ENCODE results near the gene HHIPL2.
"Not testable (repeated sequence)": the region's sequence is repeated elsewhere in the genome, so short reads cannot be mapped to it uniquely, and the experiment has no call there.

HHIPL2 gene

DNA sequence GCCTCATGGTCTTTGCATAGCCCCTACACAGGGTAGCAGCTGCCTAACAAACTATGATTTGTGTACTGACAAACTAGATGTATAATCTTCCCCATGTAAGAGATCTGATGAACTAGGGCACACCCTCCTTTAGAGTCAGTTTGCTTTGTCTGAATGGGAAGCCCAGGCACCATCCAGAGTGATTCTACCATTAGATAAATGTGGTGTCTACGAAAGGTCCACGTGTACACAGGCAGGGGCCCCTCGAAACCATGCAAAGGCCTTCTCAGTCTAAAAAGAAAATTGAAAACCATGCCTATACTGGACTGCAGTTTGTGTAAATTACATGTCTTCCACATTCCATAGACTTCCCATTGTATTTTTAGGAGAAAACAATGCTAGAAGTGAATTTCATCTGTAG, 18.7 kb downstream of the HHIPL2 start:
- H3K36me3 ChIP-seq (ENCODE audit: insufficient read depth, low read length), result no peaks in the 10 kb centered on the region
- H2AFZ ChIP-seq (ENCODE audit: low read depth, low read length), result no peak overlapping the region
- no peak overlapping the region for H3K4me3 ChIP-seq (ENCODE audit: low read length)
- peaks cover 8% of the 10 kb centered on the region for H3K27me3 ChIP-seq (ENCODE audit: insufficient read depth, low read length)
- H3K4me1 ChIP-seq (ENCODE audit: insufficient read depth, low read length), result no peaks in the 10 kb centered on the region
- H3K9me3 ChIP-seq (ENCODE audit: low read length), result no peaks in the 10 kb centered on the region

- Histone ChIP-seq H3K4me3 (ENCODE audit: low read length) (no peak overlapping the region), H2AFZ (ENCODE audit: low read depth, low read length) (no peak overlapping the region), H3K4me1 (ENCODE audit: insufficient read depth, low read length) (no peaks in the 10 kb centered on the region), H3K9me3 (ENCODE audit: low read length) (no peaks in the 10 kb centered on the region), H3K36me3 (ENCODE audit: insufficient read depth, low read length) (no peaks in the 10 kb centered on the region), H3K27me3 (ENCODE audit: insufficient read depth, low read length) (peaks cover 8% of the 10 kb centered on the region)
Measured at GRCh38 chr1:222525951-222526350, 22.0 kb downstream of the HHIPL2 start.

DNA sequence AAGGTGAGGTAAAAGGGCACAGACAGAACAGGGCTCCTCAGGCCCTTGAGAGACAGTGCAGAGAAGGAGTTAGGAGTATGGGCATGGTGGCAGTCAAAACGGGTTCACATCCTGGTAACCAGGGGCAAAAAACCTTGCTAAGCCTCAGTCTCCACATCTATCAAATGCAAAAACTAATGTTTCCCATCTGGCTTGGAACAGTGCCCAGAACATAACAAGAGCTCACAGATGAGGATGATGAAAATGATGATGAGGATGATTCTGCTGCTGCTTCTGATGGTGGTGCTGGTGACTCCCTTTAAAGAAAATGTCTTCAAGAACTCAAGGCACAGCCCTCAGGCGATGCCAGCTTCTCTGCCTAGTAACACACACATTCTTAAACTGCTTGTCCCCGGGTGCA, 24.1 kb downstream of the HHIPL2 start:
- Histone ChIP-seq H3K4me3 (ENCODE audit: low read length) (no peak overlapping the region), H3K36me3 (ENCODE audit: insufficient read depth, low read length) (no peaks in the 10 kb centered on the region), H3K9me3 (ENCODE audit: low read length) (no peaks in the 10 kb centered on the region), H2AFZ (ENCODE audit: low read depth, low read length) (no peak overlapping the region), H3K4me1 (ENCODE audit: insufficient read depth, low read length) (no peaks in the 10 kb centered on the region), H3K27me3 (ENCODE audit: insufficient read depth, low read length) (peaks cover 2% of the 10 kb centered on the region)

DNA sequence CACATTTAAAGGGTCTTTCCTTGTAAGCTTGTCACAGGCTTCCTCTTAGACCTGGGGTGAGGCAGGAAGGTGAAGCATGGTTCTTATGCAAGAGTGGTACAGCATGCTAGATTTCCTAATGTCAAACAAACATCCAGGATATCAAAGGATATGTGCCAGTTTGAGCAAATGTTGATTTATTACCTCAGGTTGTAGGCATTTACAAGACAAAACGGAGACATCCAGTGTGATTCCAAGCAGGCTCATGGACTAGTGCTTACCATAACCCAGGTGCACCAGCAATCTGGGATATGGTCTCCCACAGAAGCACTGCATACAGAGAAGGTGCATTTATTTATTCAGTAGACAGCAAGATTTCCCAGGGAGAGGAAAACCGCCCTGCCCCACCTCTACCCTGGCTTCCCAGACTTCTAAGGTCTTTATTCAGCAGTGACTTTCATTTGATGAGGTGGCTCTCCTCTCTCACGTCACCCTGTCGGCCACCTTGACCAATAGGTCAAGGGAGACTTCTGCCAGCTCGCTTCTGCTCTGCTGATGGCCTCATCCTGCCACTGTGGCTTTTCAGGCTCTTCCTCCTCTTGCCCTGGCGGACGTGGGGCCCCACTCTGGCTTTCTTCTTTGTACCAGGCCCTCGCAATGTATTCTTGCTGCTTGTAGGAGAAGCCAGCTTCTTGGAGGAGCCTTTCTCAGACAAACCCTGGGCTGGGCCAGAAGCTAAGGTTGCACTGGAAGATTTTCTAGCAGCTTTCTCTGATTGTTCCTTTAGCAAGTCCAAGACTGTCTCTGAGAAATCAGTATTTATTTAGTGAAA, 25.6 kb downstream of the HHIPL2 start:
- Histone ChIP-seq H3K27me3 (ENCODE audit: insufficient read depth, low read length) (peaks cover 2% of the 10 kb centered on the region), H3K4me1 (ENCODE audit: insufficient read depth, low read length) (no peaks in the 10 kb centered on the region), H3K36me3 (ENCODE audit: insufficient read depth, low read length) (no peaks in the 10 kb centered on the region), H2AFZ (ENCODE audit: low read depth, low read length) (no peak overlapping the region), H3K4me3 (ENCODE audit: low read length) (no peak overlapping the region), H3K9me3 (ENCODE audit: low read length) (no peaks in the 10 kb centered on the region)

GRCh38 chr1:222521299-222522104, 26.4 kb downstream of the HHIPL2 start:
- no peak overlapping the region for H2AFZ ChIP-seq (ENCODE audit: low read depth, low read length)
- no peaks in the 10 kb centered on the region for H3K36me3 ChIP-seq (ENCODE audit: insufficient read depth, low read length)
- H3K4me3 ChIP-seq (ENCODE audit: low read length), result no peak overlapping the region
- H3K4me1 ChIP-seq (ENCODE audit: insufficient read depth, low read length), result no peaks in the 10 kb centered on the region
- no peaks in the 10 kb centered on the region for H3K9me3 ChIP-seq (ENCODE audit: low read length)
- H3K27me3 ChIP-seq (ENCODE audit: insufficient read depth, low read length), result no peaks in the 10 kb centered on the region

GRCh38 chr1:222489496-222489895, 58.4 kb downstream of the HHIPL2 start:
- not testable (repeated sequence) for H3K4me3 ChIP-seq (ENCODE audit: low read length); H3K9me3 ChIP-seq (ENCODE audit: low read length); H3K36me3 ChIP-seq (ENCODE audit: insufficient read depth, low read length); H3K4me1 ChIP-seq (ENCODE audit: insufficient read depth, low read length); H2AFZ ChIP-seq (ENCODE audit: low read depth, low read length); H3K27me3 ChIP-seq (ENCODE audit: insufficient read depth, low read length)

DNA sequence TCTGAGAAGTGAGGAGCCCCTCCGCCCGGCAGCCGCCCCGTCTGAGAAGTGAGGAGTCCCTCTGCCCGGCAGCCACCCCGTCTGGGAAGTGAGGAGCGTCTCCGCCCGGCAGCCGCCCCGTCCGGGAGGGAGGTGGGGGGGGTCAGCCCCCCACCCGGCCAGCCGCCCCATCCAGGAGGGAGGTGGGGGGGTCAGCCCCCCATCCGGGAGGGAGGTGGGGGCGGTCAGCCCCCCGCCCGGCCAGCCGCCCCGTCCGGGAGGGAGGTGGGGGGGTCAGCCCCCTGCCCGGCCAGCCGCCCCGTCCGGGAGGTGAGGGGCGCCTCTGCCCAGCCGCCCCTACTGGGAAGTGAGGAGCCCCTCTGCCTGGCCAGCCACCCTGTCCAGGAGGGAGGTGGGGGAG, 60.1 kb downstream of the HHIPL2 start:
- not testable (repeated sequence) for H2AFZ ChIP-seq (ENCODE audit: low read depth, low read length); H3K4me1 ChIP-seq (ENCODE audit: insufficient read depth, low read length); H3K4me3 ChIP-seq (ENCODE audit: low read length); H3K36me3 ChIP-seq (ENCODE audit: insufficient read depth, low read length); H3K27me3 ChIP-seq (ENCODE audit: insufficient read depth, low read length); H3K9me3 ChIP-seq (ENCODE audit: low read length)

GRCh38 chr1:222484005-222484404, 63.9 kb downstream of the HHIPL2 start:
- H3K9me3 ChIP-seq (ENCODE audit: low read length); H3K4me3 ChIP-seq (ENCODE audit: low read length); H2AFZ ChIP-seq (ENCODE audit: low read depth, low read length); H3K27me3 ChIP-seq (ENCODE audit: insufficient read depth, low read length); H3K36me3 ChIP-seq (ENCODE audit: insufficient read depth, low read length); H3K4me1 ChIP-seq (ENCODE audit: insufficient read depth, low read length): not testable (repeated sequence)

DNA sequence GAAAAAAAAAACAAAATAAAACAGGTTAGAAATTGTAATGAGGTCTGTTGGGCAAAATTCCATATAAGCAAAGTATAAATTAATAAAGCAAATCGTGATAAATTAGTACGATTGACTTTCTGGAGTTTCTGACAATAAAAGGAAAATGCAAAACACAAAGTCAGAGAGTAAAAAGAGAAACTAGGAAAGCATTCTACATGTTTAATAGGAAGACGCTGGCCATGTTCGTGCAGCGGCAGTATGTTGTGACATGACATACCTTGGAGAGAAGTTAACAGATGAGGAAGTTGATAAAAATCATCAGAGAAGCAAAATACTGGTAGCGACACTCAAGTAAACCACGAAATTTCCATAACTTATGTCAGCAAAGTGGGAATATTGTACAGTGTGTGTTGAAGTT, 68.3 kb downstream of the HHIPL2 start:
- H3K4me1 ChIP-seq (ENCODE audit: insufficient read depth, low read length); H3K27me3 ChIP-seq (ENCODE audit: insufficient read depth, low read length); H3K36me3 ChIP-seq (ENCODE audit: insufficient read depth, low read length); H2AFZ ChIP-seq (ENCODE audit: low read depth, low read length); H3K4me3 ChIP-seq (ENCODE audit: low read length); H3K9me3 ChIP-seq (ENCODE audit: low read length): not testable (repeated sequence)

DNA sequence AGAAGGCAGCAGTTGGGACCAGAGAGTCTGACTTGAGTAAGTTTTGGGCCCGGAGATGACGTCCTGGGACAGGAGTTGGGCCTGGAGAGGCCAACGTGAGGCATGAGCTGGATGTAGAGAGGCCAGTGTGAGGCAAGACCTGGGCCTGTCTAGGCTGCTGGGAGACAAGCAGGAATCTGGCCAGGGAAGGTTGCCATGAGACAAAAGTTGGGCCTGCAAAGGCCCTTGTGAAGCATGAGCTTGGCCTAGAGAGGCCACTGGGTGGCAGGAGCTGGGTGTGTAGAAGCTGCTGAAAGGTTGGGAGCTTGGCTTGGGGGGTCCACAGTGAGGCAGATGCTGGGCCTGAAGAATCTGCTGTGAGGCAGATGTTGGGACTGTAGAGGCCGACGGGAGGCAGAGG, 71.5 kb downstream of the HHIPL2 start:
- H3K9me3 ChIP-seq (ENCODE audit: low read length); H3K4me3 ChIP-seq (ENCODE audit: low read length); H3K36me3 ChIP-seq (ENCODE audit: insufficient read depth, low read length); H3K27me3 ChIP-seq (ENCODE audit: insufficient read depth, low read length); H3K4me1 ChIP-seq (ENCODE audit: insufficient read depth, low read length); H2AFZ ChIP-seq (ENCODE audit: low read depth, low read length): not testable (repeated sequence)

DNA sequence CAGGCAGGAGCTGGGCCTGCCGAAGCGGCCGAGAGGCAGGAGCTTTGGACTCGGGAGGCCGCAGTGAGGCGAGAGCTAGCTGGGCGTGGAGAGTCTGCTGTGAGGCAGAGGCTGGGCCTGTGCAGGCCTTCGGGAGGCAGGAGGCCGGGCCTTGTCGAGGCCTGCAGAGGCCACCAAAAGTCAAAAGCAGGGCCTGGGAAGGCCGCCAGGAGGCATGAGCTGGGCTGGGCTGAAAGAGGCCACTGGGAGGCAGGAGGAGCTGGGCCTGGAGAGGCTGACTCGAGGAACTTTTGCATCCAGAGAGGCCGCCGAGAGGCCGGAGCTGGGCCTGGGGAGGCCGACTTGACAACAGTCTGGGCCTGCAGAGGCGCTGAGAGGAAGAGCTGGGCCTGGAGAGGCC, 74.2 kb downstream of the HHIPL2 start:
- not testable (repeated sequence) for H3K9me3 ChIP-seq (ENCODE audit: low read length); H3K4me1 ChIP-seq (ENCODE audit: insufficient read depth, low read length); H2AFZ ChIP-seq (ENCODE audit: low read depth, low read length); H3K4me3 ChIP-seq (ENCODE audit: low read length); H3K36me3 ChIP-seq (ENCODE audit: insufficient read depth, low read length); H3K27me3 ChIP-seq (ENCODE audit: insufficient read depth, low read length)

GRCh38 chr1:222472776-222473540, 74.9 kb downstream of the HHIPL2 start:
- H3K4me1 ChIP-seq (ENCODE audit: insufficient read depth, low read length); H3K27me3 ChIP-seq (ENCODE audit: insufficient read depth, low read length); H3K4me3 ChIP-seq (ENCODE audit: low read length); H2AFZ ChIP-seq (ENCODE audit: low read depth, low read length); H3K36me3 ChIP-seq (ENCODE audit: insufficient read depth, low read length); H3K9me3 ChIP-seq (ENCODE audit: low read length): not testable (repeated sequence)
